ENCODE results near the gene PRSS57.
"Not testable (repeated sequence)": the region's sequence is repeated elsewhere in the genome, so short reads cannot be mapped to it uniquely, and the experiment has no call there.

The PRSS57 gene

GRCh38 chr19:695352-695949, at the start of gene PRSS57:
PRSS57 (minus strand) TSS chr19:695452; CDS start chr19:695430, 22 bp downstream.
- DNase-seq, result peak; percentile 59

DNA sequence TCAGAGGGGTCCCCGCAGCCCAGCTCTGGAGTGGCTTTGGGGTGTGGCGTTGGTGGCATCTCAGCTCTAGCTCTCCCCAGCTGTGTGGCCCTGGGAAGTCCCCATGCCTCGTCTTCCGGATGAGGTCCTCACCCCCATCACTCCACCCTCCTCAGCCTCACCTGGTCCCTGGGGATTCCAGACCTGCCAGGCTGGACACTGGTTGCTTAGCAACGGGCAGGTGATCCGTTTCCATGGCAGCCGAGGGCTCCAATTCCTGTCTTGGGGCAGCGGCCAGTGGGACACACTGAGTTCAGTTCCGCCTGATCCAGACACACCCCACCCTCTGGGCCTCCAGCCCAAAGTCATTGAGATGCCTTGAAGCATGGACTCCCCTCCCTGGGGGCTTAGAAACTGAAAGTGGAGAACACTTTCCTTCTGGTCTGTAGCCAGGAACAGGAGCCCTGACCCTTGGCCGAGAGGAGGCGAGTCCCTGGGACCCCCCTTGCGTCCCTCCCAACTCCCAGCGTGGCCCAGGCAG, 48.0 kb upstream of the PRSS57 start:
- no peak for DNase-seq

- DNase-seq, result no peak
Observed at GRCh38 chr19:742540-743075, 47.4 kb upstream of the PRSS57 start.

- DNase-seq, result peak; percentile 49
Observed at GRCh38 chr19:741506-742131, 46.4 kb upstream of the PRSS57 start.

- DNase-seq, result not testable (repeated sequence)
Observed at GRCh38 chr19:740816-741505, 45.7 kb upstream of the PRSS57 start.

DNA sequence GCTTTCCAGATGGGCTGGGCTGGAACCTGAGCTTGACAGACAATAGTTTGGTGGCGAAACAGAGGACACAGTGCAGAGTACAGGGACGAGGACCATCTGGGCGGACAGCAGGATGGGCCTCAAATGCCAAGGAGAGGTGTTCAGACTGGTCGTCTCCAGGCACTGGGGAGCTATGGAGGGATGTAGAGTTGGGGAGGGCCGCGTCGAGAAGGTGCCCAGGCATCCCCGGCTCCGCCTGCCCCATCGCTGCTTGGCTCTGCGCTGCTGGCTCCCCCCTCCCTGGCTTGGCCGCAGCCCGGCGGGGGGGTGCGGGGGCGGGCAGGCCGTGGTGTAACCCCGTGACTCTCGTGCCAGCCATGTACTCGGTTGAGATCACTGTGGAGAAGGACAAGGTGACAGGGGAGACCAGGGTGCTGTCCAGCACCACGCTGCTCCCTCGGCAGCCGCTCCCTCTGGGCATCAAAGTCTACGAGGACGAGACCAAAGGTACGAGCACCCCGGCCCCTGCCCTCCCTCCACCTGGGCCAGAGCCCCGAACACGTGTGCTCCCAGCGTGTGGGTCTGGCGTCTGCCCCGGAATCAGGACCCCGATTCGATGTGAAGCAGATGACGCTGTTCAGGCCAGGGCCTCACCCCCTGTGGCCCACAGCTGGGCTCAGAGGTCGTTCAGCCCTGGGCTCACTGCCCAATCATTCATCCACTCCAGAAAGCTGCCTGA, 44.9 kb upstream of the PRSS57 start:
- DNase-seq, result no peak

GRCh38 chr19:738509-739128, 43.4 kb upstream of the PRSS57 start:
- no peak for DNase-seq

- peak; percentile 34 for DNase-seq
Observed at GRCh38 chr19:737591-738093, 42.4 kb upstream of the PRSS57 start.

DNA sequence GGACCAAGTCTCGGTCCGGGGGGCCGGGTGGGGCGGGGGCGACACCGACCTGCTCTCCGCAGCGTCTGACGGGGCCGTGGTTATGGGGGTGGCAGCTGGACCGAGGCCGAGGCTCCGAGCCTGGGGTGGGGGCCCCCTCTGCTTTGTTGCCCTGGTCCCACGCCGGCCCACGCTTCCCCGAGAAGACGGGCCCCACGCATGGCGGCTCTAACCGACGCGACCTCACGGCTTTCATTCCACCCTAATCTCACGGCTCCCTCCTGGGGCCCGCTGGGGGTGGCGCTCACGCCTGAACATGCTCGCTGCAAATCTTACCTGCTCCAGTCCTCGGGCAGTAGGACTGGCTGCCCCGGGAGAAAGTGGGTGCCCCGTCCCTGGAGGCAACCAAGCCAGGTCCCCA, 40.9 kb upstream of the PRSS57 start:
- no peak for DNase-seq

- no peak for DNase-seq
Observed at GRCh38 chr19:734716-735115, 39.5 kb upstream of the PRSS57 start.

GRCh38 chr19:732148-733069, 37.2 kb upstream of the PRSS57 start:
- no peak for DNase-seq

GRCh38 chr19:731000-731399, 35.7 kb upstream of the PRSS57 start:
- no peak for DNase-seq

DNA sequence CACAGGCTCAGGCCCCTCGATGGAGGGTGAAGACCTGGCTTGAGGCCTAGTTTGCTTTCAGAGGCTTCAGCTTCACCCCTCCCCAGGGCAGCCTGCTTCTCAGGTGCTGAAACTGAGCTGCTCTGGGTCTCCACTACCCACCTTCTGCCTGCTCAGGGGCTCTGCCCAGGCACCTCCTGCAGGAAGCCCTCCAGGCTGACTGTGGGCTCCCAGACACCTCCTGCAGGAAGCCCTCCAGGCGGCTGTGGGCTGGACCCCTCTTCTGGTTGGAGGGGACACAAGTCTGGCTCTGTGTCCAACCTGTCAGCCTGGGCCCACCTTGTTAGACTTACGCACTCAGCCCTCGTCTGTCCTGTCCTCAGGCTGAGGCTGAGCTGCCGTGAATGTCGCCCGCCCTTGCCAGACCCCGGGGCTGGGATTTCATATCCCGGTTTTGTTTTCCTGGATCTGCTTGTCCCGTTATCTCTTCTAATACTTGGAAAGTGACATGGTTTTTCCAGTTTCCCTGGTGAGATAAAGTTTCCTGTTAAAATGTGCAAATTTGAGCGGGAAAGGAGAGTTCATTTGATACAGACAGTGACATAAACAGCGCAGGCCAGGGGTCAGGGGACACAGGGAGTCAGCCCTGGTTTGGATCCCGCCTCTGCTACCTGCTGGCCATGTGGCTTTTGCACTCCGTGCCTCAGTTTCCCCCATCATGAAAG, 34.9 kb upstream of the PRSS57 start:
- no peak for DNase-seq

DNA sequence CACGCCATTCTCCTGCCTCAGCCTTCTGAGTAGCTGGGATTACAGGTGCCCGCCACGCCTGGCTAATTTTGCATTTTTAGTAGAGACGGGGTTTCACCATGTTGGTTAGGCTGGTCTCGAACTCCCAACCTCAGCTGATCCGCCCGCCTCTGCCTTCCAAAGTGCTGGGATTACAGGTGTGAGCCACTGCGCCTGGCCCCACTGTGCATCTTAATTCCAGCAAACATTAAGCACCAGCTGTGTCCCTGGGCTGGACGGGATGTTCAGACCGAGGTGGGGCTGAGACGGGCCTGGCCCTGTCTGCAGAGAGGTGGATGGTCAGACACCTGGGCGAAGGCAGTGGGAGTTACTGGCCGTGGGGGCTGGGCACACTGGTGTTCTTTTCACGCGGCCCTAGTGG, 34.3 kb upstream of the PRSS57 start:
- not testable (repeated sequence) for DNase-seq

- DNase-seq, result no peak
Observed at GRCh38 chr19:728011-728410, 32.8 kb upstream of the PRSS57 start.

GRCh38 chr19:726993-727956, 32.0 kb upstream of the PRSS57 start:
- DNase-seq, result no peak

GRCh38 chr19:725461-726089, 30.3 kb upstream of the PRSS57 start:
- DNase-seq, result no peak

DNA sequence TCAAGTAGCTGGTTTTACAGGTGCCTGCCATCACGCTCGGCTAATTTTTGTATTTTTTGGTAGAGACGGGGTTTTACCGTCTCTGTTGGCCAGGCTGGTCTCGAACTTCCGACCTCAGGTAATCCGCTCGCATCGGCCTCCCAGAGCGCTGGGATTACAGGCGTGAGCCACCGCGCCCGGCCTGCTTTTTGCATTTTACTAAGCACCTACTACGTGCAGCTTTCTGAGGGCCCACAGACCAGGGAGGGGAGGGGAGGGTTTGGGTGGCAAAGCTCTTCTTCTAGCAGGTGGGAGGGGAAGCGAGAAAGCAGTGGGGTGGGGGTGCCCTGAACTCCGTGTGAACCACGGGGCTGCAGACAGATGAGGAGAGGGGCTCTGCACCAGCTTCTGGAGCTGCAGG, 28.5 kb upstream of the PRSS57 start:
- no peak for DNase-seq

GRCh38 chr19:723247-723646, 28.0 kb upstream of the PRSS57 start:
- DNase-seq, result no peak

Measured in hematopoietic multipotent progenitor cell treated with erythropoietin and hydrocortisone succinate and interleukin-3 and kit ligand, for 8 days (in vitro differentiated cells).